Transverse colon (tissue), 4 donors: ENCODE measurements around the gene DCAF15.

Experiments used
- POLR2A ChIP-seq: fragments of 450-650 bp; IDR thresholded peaks from one replicate; pipeline ENCODE4 v1.6.1; 2016; ENCODE audit warnings: antibody characterized with exemption, mild to moderate bottlenecking, moderate library complexity
- POLR2AphosphoS5 ChIP-seq, 3 donors: sonication (generic); formaldehyde crosslinking; IDR thresholded peaks; one replicate each; pipeline ENCODE4 v1.6.1; 2016; ENCODE audit warnings: antibody characterized with exemption in 3 of 3
- TF ChIP-seq, protein P1 (sequence below), 5 experiments: fragments of 200-600 bp in 3 of 5; fragments of 450-650 bp in 2 of 5; sonication (generic) in 3 of 5; IDR thresholded peaks; 1 replicate in 2 of 5; 2 replicates in 3 of 5; pipeline ENCODE4 v1.5.1; 2016 to 2017; ENCODE audit warnings: antibody characterized with exemption in 5 of 5, inconsistent platforms in 3 of 5, mild to moderate bottlenecking in 2 of 5, moderate library complexity in 1 of 5

DNA sequence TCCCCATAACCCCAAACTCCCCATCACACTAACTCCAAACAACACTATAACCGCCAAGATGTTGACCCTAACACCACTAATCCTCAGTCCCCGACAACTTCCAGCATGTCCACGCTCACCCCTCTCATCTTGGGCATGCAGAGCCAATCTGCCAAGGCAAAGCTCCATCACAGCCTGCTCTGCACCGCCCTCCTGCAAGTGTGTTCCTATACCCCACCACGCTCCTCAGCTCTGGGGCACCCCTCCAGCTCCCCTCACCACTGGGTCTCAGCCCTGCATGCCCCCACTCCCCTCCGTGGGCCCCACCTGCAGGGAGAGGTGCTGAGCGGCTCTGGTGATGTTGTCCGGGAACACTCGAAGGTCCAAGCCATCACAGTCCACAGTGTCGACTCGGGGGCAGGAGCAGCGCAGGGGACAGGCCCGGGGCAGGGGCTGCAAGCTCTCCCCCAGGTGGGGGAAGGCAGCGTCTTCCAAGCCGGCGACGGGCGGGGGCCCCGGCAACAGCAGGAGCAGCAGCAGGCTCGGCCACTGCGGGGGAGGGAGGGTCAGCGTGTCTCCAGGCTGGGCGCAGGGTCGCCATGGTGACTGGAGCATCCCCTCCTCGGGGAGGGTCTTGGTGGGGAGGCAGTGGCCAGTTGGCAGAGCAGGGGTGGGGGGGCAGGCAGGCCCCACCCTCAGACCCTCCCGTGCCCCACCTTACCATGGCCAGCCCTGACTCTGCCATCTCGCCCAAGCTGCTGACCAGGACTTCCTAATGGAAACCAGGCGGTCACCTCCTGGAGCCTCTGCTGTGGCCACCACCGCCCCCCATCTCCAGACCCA lies 14.6 kb upstream of the DCAF15 start:
- TF ChIP-seq, protein P1, sequence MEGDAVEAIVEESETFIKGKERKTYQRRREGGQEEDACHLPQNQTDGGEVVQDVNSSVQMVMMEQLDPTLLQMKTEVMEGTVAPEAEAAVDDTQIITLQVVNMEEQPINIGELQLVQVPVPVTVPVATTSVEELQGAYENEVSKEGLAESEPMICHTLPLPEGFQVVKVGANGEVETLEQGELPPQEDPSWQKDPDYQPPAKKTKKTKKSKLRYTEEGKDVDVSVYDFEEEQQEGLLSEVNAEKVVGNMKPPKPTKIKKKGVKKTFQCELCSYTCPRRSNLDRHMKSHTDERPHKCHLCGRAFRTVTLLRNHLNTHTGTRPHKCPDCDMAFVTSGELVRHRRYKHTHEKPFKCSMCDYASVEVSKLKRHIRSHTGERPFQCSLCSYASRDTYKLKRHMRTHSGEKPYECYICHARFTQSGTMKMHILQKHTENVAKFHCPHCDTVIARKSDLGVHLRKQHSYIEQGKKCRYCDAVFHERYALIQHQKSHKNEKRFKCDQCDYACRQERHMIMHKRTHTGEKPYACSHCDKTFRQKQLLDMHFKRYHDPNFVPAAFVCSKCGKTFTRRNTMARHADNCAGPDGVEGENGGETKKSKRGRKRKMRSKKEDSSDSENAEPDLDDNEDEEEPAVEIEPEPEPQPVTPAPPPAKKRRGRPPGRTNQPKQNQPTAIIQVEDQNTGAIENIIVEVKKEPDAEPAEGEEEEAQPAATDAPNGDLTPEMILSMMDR (IDR thresholded peaks at IDR 0.05), result no peak
- no peak for TF ChIP-seq POLR2A
- TF ChIP-seq POLR2AphosphoS5 (IDR thresholded peaks at IDR 0.05), result no peak
